Esophagus squamous epithelium (tissue), 4 donors: ENCODE data around the gene POLE2.
"Not testable (repeated sequence)": the region's sequence is repeated elsewhere in the genome, so short reads cannot be mapped to it uniquely, and the experiment has no call there.

Source experiments
- CTCF ChIP-seq, 6 experiments: fragments of 450-650 bp in 4 of 6; fragments of 200-600 bp in 2 of 6; sonication (generic) in 2 of 6; IDR thresholded peaks; one replicate each; pipeline ENCODE4 v1.5.1; 2016 to 2019; ENCODE audit warnings: antibody characterized with exemption in 6 of 6, mild to moderate bottlenecking in 4 of 6, moderate library complexity in 4 of 6
- POLR2A ChIP-seq, 4 donors: fragments of 450-650 bp; IDR thresholded peaks; one replicate each; pipeline ENCODE4 v1.6.1; 2017; ENCODE audit warnings: antibody characterized with exemption in 4 of 4, mild to moderate bottlenecking in 4 of 4, moderate library complexity in 3 of 4

DNA sequence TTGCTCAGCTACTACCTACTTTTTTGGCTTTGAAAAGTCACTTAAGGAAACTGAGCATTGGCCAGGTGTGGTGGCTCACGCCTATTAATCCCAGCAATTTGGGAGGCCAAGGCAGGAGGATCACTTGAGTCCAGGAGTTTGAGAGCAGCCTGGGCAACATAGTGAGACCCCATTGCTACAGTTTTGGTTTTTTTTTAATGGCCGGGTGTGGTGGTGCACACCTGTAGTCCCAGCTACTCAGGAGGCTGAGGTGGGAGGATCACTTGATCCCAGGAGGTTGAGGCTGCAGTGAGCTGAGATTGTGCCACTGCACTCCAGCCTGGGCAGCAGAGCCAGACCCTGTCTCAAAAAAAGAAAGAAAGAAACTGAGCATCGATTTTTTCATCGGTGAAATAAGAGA, 47.7 kb upstream of the POLE2 start:
- TF ChIP-seq CTCF, POLR2A (IDR thresholded peaks at IDR 0.05): not testable (repeated sequence)
